K562 (cell line): ENCODE data around the gene DDX51. TPM values are rescaled to one million over a fixed set of nuclear protein-coding genes. Genes with fewer than 3 reads are reported as not detected.
A peak's percentile ranks its signal among the peaks of the same experiment; 100 is the strongest.
"Not testable (repeated sequence)": the region's sequence is repeated elsewhere in the genome, so short reads cannot be mapped to it uniquely, and the experiment has no call there.

Experiments
- ATAC-seq: fragments of 200-7000 bp; cut with Tn5 transposase; 3 replicates; pipeline ENCODE4 v1.9.1; 2020; ENCODE audit warnings: moderate library complexity
- BruUV-seq: library from RNA; stranded (reverse); fragments of 400-500 nt; replicated peaks from 2 replicates; lab custom pipeline; 2021; lab: Mats Ljungman, UMichigan
- CTCF ChIA-PET: fragments of 300-600 bp; formaldehyde crosslinking; extraction: SDS; loops from one replicate; lab custom pipeline; 2021; ENCODE audit warnings: low intra/inter-chr PET ratio; lab: Yijun Ruan, JAX
- POLR2A ChIA-PET: fragments of 300-600, 350-650 bp; sonication (Branson Sonifier 250); formaldehyde crosslinking; extraction: SDS; loops from one replicate; lab custom pipeline; 2021; ENCODE audit warnings: antibody characterized with exemption, inconsistent platforms; lab: Yijun Ruan, JAX
- DNase-seq, 4 experiments: peaks; one replicate each; pipeline versions ENCODE4 v3.0.0 to v3.0.0-alpha.2; 2011 to 2018; ENCODE audit warnings: low spot score in 3 of 4, mixed read lengths in 3 of 4; ENCODE audit errors: extremely low read depth in 1 of 4
- FAIRE-seq: peaks from 2 replicates; lab custom pipeline; 2011; peaks lifted over from hg19 to GRCh38; lab: Jason Lieb, UNC
- H2AFZ ChIP-seq: 2 replicates; pipeline ENCODE4 v1.6.0; 2011; ENCODE audit warnings: low read depth, low read length, control low read depth, inconsistent platforms
- H3K27ac ChIP-seq: fragments of 200-600 bp; 3 replicates; pipeline ENCODE4 v1.8.0; 2011; ENCODE audit warnings: low read depth, mild to moderate bottlenecking, control low read depth, inconsistent platforms, low read length, moderate library complexity, mixed read lengths; ENCODE audit errors: extremely low read depth
- H3K27me3 ChIP-seq, 2 experiments: fragments of 300-600 bp in 1 of 2; 2 replicates in 1 of 2; 3 replicates in 1 of 2; pipeline versions ENCODE4 v1.6.0 to v1.8.0; 2011; ENCODE audit warnings: inconsistent platforms in 2 of 2, low read length in 2 of 2, mild to moderate bottlenecking in 1 of 2, mixed read lengths in 1 of 2, moderate library complexity in 1 of 2; ENCODE audit not compliant: control insufficient read depth in 2 of 2, insufficient read depth in 2 of 2
- H3K36me3 ChIP-seq: fragments of 300-600 bp; 3 replicates; pipeline ENCODE4 v1.8.0; 2011; ENCODE audit warnings: mild to moderate bottlenecking, low read length, inconsistent platforms; ENCODE audit not compliant: control insufficient read depth, insufficient read depth
- H3K4me1 ChIP-seq, 2 experiments: fragments of 200-600 bp in 1 of 2; replicated peaks in 1 of 2; 2 replicates in 1 of 2; 3 replicates in 1 of 2; pipeline versions ENCODE4 v1.5.1 to v1.8.0; 2011; ENCODE audit warnings: inconsistent platforms in 2 of 2, low read length in 2 of 2, mild to moderate bottlenecking in 1 of 2, mixed read lengths in 1 of 2, moderate library complexity in 1 of 2; ENCODE audit not compliant: control insufficient read depth in 2 of 2, insufficient read depth in 2 of 2
- H3K4me2 ChIP-seq: 2 replicates; pipeline ENCODE4 v1.6.1; 2011; ENCODE audit warnings: low read length, control low read depth, inconsistent platforms, mixed read lengths; ENCODE audit not compliant: insufficient read depth
- H3K4me3 ChIP-seq: fragments of 200-600 bp; sonication (generic), shearing (Covaris generic); 2 replicates; pipeline ENCODE4 v1.5.1; 2016; ENCODE audit warnings: control low read depth, inconsistent platforms
- H3K79me2 ChIP-seq: fragments of 200-600 bp; 3 replicates; pipeline ENCODE4 v1.8.0; 2011; ENCODE audit warnings: low read length, inconsistent platforms; ENCODE audit not compliant: control insufficient read depth, insufficient read depth
- H3K9ac ChIP-seq, 2 experiments: 2 replicates each; pipeline versions ENCODE4 v1.6.0 to v1.6.1; 2011; ENCODE audit warnings: low read depth in 2 of 2, low read length in 2 of 2, control low read depth in 1 of 2, inconsistent platforms in 1 of 2, mild to moderate bottlenecking in 1 of 2, mixed read lengths in 1 of 2; ENCODE audit not compliant: insufficient read depth in 1 of 2
- H3K9me1 ChIP-seq: one replicate; pipeline ENCODE4 v1.6.0; 2011; ENCODE audit warnings: inconsistent platforms, mild to moderate bottlenecking, low read length, moderate library complexity; ENCODE audit not compliant: control insufficient read depth, insufficient read depth
- H3K9me3 ChIP-seq: replicated peaks from 2 replicates; pipeline ENCODE4 v1.5.1; 2011; ENCODE audit warnings: low read depth, low read length, inconsistent platforms; ENCODE audit not compliant: control insufficient read depth, insufficient read depth
- H4K20me1 ChIP-seq: replicated peaks from 2 replicates; pipeline ENCODE4 v1.6.1; 2011; ENCODE audit warnings: low read length, inconsistent platforms, mixed read lengths; ENCODE audit not compliant: control insufficient read depth, insufficient read depth
- ASH1L ChIP-seq: fragments of 450-650 bp; IDR thresholded peaks from 2 replicates; pipeline ENCODE4 v1.6.1; 2018; ENCODE audit warnings: borderline replicate concordance, mild to moderate bottlenecking, low read depth; ENCODE audit not compliant: partially characterized antibody
- ETV1 ChIP-seq: fragments of 450-650 bp; conservative IDR thresholded peaks from 2 replicates; pipeline ENCODE4 v1.6.1; 2016; ENCODE audit warnings: missing genetic modification characterization, control low read depth, low read depth, missing compliant biosample characterization
- HBP1 ChIP-seq: fragments of 450-650 bp; formaldehyde crosslinking; IDR thresholded peaks from 2 replicates; pipeline ENCODE4 v1.4.0; 2022; ENCODE audit warnings: missing genetic modification characterization
- MCM5 ChIP-seq: fragments of 450-650 bp; IDR thresholded peaks from 2 replicates; pipeline ENCODE4 v1.6.1; 2016; ENCODE audit warnings: low read depth
- MITF ChIP-seq: IDR thresholded peaks from 2 replicates; pipeline ENCODE4 v1.6.1; 2014; ENCODE audit warnings: antibody characterized with exemption
- POLR2G ChIP-seq: fragments of 200-400 bp; formaldehyde crosslinking; IDR thresholded peaks from 2 replicates; pipeline ENCODE4 v1.6.1; 2017; ENCODE audit warnings: low read depth, mild to moderate bottlenecking, antibody characterized with exemption, low read length, moderate library complexity
- RBFOX2 ChIP-seq: fragments of 200-400 bp; formaldehyde crosslinking; IDR thresholded peaks from 2 replicates; pipeline ENCODE4 v1.6.1; 2017; ENCODE audit warnings: low read depth, mild to moderate bottlenecking, low read length, moderate library complexity
- TRIM28 ChIP-seq: fragments of 450-650 bp; IDR thresholded peaks from 2 replicates; pipeline ENCODE4 v1.6.1; 2017
- ZHX1 ChIP-seq: fragments of 150-350 bp; conservative IDR thresholded peaks from 2 replicates; pipeline ENCODE4 v1.6.1; 2014; ENCODE audit warnings: low read length
- WGBS: fragments of 100-300 bp; shearing (Covaris generic); methylation state at CpG from one replicate; pipeline ENCODE4 v1.1.6; 2016; ENCODE audit warnings: low coverage, mixed read lengths; ENCODE audit not compliant: insufficient coverage; ENCODE audit errors: missing lambda C conversion rate; 5-methylcytosine and 5-hydroxymethylcytosine counted together
- in situ Hi-C: fragments of 300-500 bp; cut with MboI; formaldehyde crosslinking; loops from 4 replicates; pipeline ENCODE4 v1.15.0; 2018; ENCODE audit warnings: inconsistent platforms, mixed read lengths
- intact Hi-C: fragments of 100-400 bp; cut with micrococcal nuclease; formaldehyde crosslinking; loops from 2 replicates; pipeline ENCODE4 v1.14.2; 2022
- polyA plus RNA-seq, 8 experiments: library from polyadenylated mRNA; depleted of rRNA in 4 of 8; stranded (reverse) in 5 of 8; unstranded in 3 of 8; fragments of >200 nt; fragmentation: Nextera tagmentation in 2 of 8; fragmentation: Illumina TruSeq in 1 of 8; extraction: Ambion mirVana in 2 of 8; extraction: Trizol in 1 of 8; gene quantifications; 2 replicates each; pipeline versions ENCODE4 v1.2.1 to v1.2.3, GENCODE V29; 2011 to 2014; ENCODE audit warnings: inconsistent platforms in 1 of 8, missing spikeins in 1 of 8
- total RNA-seq, 7 experiments: library from RNA; depleted of rRNA in 6 of 7; stranded (reverse); fragments of >200 nt in 6 of 7; fragmentation: Illumina TruSeq in 2 of 7; extraction: Trizol in 2 of 7; gene quantifications; 2 replicates each; pipeline versions ENCODE4 v1.2.1 to v1.2.3, GENCODE V29; 2011 to 2021; ENCODE audit warnings: low replicate concordance in 1 of 7

DDX51 gene
- total and polyA plus RNA-seq, 9 of the 15 experiments (the other 6 are each of a cell fraction or from before 2014, with no cell fraction given): 1.1 to 35.9 (median 12.4) TPM

- CTCF ChIA-PET, DNase-seq, H3K9me3 ChIP-seq, H4K20me1 ChIP-seq, POLR2A ChIA-PET, BruUV-seq, H3K27me3 ChIP-seq, intact Hi-C loops, H3K4me3 ChIP-seq, in situ Hi-C loops, H3K27ac ChIP-seq, FAIRE-seq, H2AFZ ChIP-seq, H3K9ac ChIP-seq, H3K9me1 ChIP-seq: not testable (repeated sequence)
- 91% methylated on average over 8 of the region's 32 CpGs for WGBS
- Histone ChIP-seq H3K4me1 (peaks cover 5 to 53% of the 10 kb centered on the region in 2 experiments; a peak in 4 of 5 replicates), H3K36me3 (peaks cover 51% of the 10 kb centered on the region; the same call in 2 of the 3 replicates)
- TF ChIP-seq RBFOX2: 0 out of 2 replicates have a peak, but pooled peaks have one; percentile 22
- TF ChIP-seq POLR2G: 0 out of 2 replicates have a peak, but pooled peaks have one; percentile 24
- TF ChIP-seq, all 486 proteins: peak for 2; not testable (repeated sequence) for 484
- peaks cover 31% of the 10 kb centered on the region for H3K79me2 ChIP-seq
- H3K4me2 ChIP-seq, ATAC-seq: not testable (repeated sequence)
These were observed 5.4 kb upstream of the DDX51 start for GRCh38 chr12:132149526-132149925.

GRCh38 chr12:132148368-132149045, 4.4 kb upstream of the DDX51 start:
- Histone ChIP-seq H4K20me1 (no peaks in the 10 kb centered on the region; the same call in 1 of the 2 replicates), H3K9me3 (no peaks in the 10 kb centered on the region), H3K9ac (no peak overlapping the region), H3K9me1 (peaks cover 4% of the 10 kb centered on the region), H3K4me2 (no peak overlapping the region), H3K4me1 (peaks cover 5 to 46% of the 10 kb centered on the region in 2 experiments; a peak in 4 of 5 replicates), H3K4me3 (no peak overlapping the region), H3K27me3 (no peaks in the 10 kb centered on the region), H3K79me2 (peaks cover 42% of the 10 kb centered on the region), H2AFZ (no peak overlapping the region), H3K36me3 (peaks cover 51% of the 10 kb centered on the region; the same call in 2 of the 3 replicates), H3K27ac (no peak overlapping the region)
- ATAC-seq: no peak
- no peak for DNase-seq
- ChIA-PET CTCF (no interaction called here), POLR2A (no interaction called here)
- BruUV-seq: no TSS peak
- WGBS: 93% methylated on average over 4 of the region's 41 CpGs
- FAIRE-seq: no peak
- in situ Hi-C loops: no loop called here
- intact Hi-C loops: no loop called here
- TF ChIP-seq ASH1L: no peak
- no peak for TF ChIP-seq MITF
- no peak for TF ChIP-seq TRIM28
- no peak for TF ChIP-seq HBP1
- TF ChIP-seq MCM5: no peak
- no peak for TF ChIP-seq ETV1
- no peak for TF ChIP-seq ZHX1
